HG02973 (cell line): ENCODE results near the gene FRYL.
A peak's percentile ranks its signal among the peaks of the same experiment; 100 is the strongest.
"Not testable (repeated sequence)": the region's sequence is repeated elsewhere in the genome, so short reads cannot be mapped to it uniquely, and the experiment has no call there.

Source experiments
- ATAC-seq: cut with Tn5 transposase; IDR thresholded peaks from one replicate; pipeline ENCODE4 v1.9.1; 2021; ENCODE audit warnings: moderate library complexity; ENCODE audit not compliant: unreplicated experiment

FRYL gene

GRCh38 chr4:48704091-48704802 is 75.8 kb downstream of the FRYL start:
- no peak for ATAC-seq

GRCh38 chr4:48699475-48699874 is 80.6 kb downstream of the FRYL start:
- peak; percentile 32 for ATAC-seq

DNA sequence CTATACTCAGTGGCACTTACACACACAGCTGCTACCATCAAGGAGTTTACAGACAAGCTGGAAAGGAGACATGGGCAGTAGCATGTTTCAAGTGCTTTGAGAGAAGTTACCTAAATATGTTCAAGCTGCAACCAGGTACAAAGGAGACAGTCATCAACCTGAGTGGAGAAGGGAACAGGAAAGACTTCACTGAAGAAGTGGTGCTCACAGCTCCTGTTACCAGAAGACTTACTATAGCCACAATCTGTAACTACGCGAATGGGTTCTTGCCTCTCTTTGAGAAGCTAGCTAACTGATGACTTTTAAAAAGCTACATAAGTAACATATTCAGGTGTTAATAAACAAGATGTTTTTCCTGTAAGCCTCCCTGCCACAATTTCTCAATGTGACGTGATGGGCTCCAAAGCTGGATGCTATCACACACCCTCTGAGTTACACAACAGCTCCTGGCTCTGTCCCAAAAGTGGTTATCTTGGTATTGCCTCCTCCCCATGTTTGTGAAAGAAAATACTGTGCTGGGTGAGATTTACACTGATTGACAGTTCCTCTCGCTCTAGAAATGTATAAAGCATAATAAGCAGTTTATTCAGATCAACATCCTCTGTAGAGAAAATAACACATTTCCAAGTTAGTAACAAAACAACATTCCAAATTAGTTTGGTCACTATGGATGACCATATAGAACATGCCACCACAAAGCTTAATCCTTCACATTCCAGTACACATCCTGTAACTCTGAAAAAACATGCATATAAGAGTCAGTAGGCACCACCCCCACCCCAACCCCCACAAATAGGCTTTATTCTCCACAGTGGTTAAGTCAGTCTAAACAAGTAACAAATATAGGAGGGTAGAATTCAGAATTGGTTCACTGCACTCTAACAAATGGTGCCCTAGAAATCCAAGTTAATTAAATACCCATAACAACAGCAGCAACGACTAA is 81.8 kb downstream of the FRYL start:
- ATAC-seq: no peak

DNA sequence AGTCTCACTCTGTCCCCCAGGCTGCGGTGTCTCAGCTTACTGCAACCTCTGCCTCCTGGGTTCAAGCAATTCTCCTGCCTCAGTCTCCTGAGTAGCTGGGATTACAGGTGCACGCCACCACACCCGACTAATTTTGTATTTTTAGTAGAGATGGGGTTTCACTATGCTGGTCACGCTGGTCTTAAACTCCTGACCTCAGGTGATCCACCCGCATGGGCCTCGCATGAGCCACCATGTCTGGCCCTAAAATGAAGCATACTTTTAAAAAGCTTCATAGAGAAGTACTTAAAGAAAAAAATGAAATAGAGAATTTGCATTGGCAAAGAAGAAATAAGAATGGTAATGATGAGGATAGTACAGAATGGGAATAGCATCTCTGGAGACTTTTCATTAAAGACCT is 82.6 kb downstream of the FRYL start:
- ATAC-seq: not testable (repeated sequence)

- no peak for ATAC-seq
Observed at GRCh38 chr4:48694824-48695223, 85.3 kb downstream of the FRYL start.

- no peak for ATAC-seq
Observed at GRCh38 chr4:48693856-48694574, 86.1 kb downstream of the FRYL start.

DNA sequence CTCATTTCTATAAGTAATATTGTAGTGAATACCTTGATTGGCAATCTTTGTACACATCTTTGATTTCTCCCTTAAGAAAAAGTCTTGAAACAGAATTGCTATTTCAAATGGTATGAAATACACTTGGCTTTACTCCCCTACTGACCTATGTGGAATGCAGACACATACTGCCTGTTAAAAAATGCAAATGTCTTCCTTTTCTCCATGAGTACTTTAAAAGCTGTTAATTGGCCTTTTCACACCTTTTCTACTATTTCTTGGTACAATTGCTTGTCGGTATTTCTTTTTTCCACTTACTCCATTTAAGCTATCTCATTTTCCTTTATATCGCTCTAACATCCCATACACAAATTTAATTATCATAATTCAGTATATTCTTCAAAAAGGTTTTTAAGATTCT is 87.2 kb downstream of the FRYL start:
- no peak for ATAC-seq

DNA sequence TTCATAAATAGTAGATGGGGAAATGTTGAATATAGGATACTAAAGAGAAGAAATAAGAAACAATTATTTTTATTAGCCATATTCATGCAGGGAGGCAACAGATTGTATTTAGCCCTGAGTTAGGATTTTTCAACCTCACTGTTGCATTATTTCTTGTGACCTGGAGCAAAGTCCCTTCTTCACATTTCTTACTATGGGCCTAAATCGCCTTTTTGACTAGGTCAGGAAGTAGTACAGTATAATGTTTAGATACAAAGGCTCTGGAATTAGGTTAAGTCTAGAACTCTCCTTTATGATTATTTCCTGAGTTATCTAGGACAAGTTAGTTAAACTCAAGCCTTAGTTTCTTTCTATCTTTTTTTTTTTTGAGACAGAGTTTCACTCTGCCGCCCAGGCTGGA is 88.0 kb downstream of the FRYL start:
- ATAC-seq: no peak

GRCh38 chr4:48688953-48689352 is 91.1 kb downstream of the FRYL start:
- ATAC-seq: no peak

GRCh38 chr4:48687313-48688051 is 92.6 kb downstream of the FRYL start:
- ATAC-seq: no peak

DNA sequence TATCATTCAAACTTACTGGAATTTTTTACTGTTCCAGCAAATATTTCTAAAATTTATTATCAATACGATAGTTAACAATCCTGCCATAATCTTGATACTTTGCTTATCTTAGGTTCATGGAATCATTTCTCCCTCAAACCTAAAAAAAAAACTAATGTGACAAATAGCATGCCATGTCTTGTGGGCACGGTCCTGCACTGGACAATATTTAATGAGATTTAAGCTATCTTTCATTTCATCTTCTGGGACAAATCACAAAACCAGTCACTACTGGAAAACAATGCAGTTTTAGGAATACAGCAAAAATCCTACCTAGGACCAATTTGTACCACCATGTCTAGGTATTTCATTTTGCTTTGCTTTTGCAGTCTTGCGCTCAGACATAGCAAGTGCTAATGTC is 93.7 kb downstream of the FRYL start:
- ATAC-seq: no peak

DNA sequence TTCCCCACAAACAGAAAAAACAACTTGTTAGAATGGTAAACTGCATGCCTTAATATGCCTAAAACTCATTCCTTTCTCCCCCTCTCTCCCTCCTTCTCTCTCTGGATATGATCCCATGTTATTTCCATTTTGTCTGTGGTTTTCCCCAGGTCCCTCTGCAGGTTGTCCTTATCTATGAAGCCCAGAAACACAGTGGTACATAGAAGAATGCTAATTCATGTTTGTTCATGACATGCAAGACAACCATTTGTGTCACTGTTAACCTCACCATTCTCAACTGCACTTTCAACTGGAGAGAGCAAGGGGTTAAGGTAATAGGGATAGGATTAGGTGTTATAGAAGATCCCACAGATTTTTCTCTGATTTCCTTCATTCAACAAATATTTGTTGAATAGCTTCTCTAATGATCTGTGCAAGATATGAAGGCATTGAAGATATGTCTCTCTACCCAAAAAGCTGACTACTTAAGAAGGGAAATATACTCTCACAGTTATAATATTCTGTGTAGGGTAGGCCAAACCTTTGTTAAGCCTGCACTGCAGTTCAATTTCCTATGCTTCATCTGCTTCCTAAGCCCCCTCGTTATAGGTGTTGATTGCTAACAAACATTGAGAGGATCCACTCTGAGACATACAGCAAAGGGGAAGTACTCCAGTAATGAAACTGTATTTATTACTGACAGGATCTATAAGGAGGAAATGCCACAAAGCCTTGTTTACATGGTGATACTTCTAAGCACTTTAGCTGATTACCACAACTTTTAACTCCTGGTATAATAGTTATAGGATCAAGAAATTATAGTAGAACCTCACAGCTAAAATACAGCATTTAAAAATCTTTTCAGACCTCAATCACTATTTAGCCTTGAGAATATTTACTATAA is 96.1 kb downstream of the FRYL start:
- ATAC-seq: peak; percentile 77

DNA sequence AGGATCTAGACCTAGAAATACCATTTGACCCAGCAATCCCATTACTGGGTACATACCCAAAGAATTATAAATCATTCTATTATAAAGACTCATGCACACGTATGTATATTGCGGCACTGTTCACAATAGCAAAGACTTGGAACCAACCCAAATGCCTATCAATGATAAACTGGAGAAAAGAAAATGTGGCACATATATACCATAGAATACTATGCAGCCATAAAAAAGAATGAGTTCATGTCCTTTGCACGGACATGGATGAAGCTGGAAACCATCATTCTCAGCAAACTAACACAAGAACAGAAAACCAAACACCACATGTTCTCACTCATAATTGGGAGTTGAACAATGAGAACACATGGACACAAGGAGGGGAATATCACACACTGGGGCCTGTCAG is 97.2 kb downstream of the FRYL start:
- ATAC-seq: not testable (repeated sequence)

- ATAC-seq: peak; percentile 69
Observed at GRCh38 chr4:48681856-48682255, 98.2 kb downstream of the FRYL start.

DNA sequence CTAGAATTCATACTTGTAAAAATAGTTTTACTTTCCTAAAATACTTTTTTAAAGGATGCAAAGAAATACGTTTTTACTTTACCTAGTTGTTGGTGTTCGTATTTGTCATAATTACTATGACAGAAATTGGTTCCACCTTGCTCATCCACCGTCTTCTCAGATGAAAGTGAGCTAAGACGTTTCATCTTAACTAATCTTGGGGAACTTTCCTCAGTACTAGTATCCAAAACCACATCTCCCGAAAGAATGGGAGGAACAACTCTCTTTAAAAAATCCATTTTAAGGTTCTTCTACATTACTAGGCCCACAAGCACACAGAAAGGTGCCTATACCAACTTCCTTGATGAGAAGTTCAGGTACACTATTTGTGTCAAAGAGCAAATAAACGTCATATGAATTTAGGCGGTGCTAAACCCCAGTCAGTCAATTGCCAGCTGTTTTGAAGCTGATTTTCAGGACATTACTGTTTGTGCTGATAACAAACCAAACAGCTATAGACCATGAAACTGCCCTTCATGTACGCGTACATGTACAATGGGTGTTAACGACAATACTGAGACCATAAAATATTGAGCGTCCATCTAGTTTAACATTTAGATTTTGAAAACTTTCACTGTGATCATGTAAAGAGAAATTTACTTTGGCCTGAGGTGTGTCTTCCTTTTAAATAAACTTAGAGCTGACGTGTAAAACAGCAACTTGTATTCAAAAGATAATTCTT is 99.1 kb downstream of the FRYL start:
- ATAC-seq: no peak

- ATAC-seq: no peak
Observed at GRCh38 chr4:48673537-48673936, 106.5 kb downstream of the FRYL start.

- ATAC-seq: no peak
Observed at GRCh38 chr4:48670587-48670986, 109.5 kb downstream of the FRYL start.

DNA sequence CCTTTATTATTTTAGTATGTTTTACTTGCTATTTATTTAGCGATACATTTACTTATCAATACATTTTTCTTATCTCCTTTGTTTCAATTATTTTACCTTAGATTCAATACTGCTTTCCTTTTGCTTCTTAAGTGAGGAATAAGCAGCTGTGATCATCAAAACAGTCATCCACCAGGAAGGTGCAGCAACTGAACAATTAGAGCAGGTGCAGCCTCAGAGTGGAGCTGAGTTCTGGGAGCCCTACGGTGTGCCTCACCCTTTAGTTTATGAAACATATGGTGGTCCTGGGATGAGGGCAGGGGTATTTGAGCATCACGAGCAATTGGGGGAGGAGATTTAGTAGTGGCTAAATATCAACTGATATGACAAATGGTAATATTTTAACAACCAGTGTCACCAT is 111.0 kb downstream of the FRYL start:
- no peak for ATAC-seq
